Uterus (tissue), 2 donors: ENCODE data around the gene FHIP1A.

Experiments
- CTCF ChIP-seq, 4 experiments: fragments of 200-600 bp in 2 of 4; fragments of 450-650 bp in 2 of 4; sonication (generic) in 2 of 4; IDR thresholded peaks; one replicate each; pipeline ENCODE4 v1.5.1; 2016 to 2019; ENCODE audit warnings: antibody characterized with exemption in 4 of 4, mild to moderate bottlenecking in 2 of 4, moderate library complexity in 1 of 4
- POLR2A ChIP-seq, 2 donors: fragments of 450-650 bp; IDR thresholded peaks; one replicate each; pipeline ENCODE4 v1.6.1; 2016; ENCODE audit warnings: antibody characterized with exemption in 2 of 2, mild to moderate bottlenecking in 1 of 2, moderate library complexity in 1 of 2

- TF ChIP-seq CTCF (IDR thresholded peaks at IDR 0.05) (no peak), POLR2A (IDR thresholded peaks at IDR 0.05) (no peak)
These were observed 17.5 kb downstream of the FHIP1A start for GRCh38 chr4:151426513-151426912.
